GM20431 (cell line): ENCODE measurements around the gene ASB4.

Experiments
- in situ Hi-C: fragments of 300-500 bp; cut with MseI, MboI; formaldehyde crosslinking; loops from one replicate; pipeline ENCODE4 v1.15.0; 2020; ENCODE audit warnings: low sequenced_read_pairs; ENCODE audit not compliant: unreplicated experiment

The ASB4 gene

GRCh38 chr7:95520136-95520535 is 34.4 kb downstream of the ASB4 start:
- in situ Hi-C loops = no loop called here

DNA sequence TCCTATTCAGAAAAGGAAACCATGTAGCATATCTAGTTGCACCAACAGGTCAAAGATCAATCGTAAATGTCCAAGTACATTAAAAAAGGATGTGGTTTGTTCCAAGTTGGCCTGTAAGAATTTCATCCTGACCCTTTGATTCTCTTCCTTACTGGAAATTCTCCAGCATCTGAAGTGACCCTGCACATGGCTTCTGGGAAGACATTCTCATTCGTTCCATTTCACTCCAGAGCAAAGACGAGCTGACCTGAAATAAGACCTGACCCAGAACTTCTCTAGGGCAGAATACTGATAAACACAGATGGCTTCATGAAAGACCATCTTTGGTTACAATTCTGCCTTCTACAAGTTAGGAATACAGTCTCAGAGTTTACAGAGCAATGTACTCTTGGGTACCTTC is 39.8 kb downstream of the ASB4 start:
- in situ Hi-C loops = no loop called here

DNA sequence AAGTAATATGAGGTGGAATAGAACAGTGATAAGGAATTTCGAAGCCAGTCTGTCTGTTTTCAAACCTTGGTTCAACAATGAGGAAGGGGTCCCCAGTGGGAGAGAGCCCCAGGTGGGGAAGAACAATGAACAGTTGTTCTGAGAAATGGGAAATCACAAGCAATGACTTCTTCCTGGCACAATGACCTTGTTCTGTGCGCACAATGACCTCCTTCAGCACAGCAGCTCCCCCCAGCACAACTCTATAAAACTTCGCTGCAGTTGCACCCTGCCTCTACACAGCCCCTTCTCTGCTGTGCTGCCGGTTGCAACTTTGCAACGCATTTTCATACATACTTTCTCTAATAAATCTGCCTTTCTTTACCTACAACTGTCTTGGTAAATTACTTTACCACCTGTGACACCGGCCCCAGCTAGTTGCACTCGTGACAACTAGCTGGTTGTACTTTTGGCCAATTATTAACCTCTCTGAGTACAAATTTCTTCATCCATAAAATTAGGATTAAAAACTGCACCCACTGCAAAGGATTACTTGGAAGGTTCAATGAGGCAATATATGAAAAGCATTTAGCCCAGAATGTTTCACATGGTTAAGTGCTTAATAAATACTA is 40.5 kb downstream of the ASB4 start:
- in situ Hi-C loops = no loop called here

DNA sequence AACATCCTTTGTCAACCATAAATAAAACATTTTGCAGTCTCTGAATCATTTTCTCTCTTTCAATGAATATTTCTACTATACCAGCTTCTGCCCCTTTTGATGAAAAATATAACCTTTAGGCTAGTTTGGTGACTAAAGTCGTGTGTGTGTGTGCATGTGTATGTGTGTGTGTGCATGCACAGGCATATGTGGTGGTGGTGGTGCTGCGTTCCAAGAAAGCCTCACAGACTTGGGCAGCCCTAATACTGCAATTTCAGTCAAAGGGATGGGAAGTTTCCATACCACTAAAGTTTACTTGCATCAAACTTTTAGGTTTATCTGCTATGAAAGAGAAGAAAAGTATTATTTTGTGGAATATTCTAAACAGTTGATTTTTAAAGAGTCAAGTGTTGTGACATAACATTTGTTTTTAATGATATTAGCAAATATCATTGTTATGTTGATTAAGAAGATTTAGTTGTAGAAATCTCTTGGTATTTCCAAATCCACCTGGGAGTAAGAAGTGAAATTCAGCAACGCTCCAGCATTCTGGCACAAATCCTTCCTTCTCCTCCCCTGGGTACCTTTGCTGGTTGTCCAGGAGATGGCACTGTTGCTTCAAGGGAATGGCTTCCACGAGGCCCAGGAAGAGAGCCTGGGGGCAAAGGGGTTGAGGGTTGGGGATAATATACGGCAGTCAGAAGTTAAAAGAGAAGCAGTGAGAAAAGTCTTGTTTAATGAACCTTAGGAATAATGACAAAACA is 41.5 kb downstream of the ASB4 start:
- in situ Hi-C loops = no loop called here

GRCh38 chr7:95527776-95528250 is 42.1 kb downstream of the ASB4 start:
- in situ Hi-C loops = no loop called here

GRCh38 chr7:95529701-95530100 is 44.0 kb downstream of the ASB4 start:
- in situ Hi-C loops = loop anchor here (10.0 kb wide), 1 partner anchor 125 kb away; no protein-coding TSS in a partner anchor

DNA sequence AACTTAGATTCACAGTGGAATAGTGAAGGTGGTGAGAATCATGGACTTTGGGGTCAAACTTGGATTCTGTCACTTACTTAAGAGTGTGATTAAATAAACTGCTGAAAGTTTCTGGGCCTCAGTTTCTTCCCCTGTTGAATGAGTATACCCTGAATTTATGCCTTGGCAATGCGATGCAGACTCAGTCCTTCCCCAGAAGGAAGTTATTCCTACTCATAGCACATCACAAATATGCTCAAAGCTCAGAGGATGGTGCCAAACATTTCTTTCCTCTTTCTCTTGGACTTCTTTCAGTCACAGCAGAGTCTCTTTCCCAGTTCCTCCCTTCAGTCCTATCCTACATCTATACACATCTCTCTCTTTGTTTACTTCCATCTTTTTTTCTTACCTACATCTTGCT is 45.1 kb downstream of the ASB4 start:
- in situ Hi-C loops = loop anchor here (10.0 kb wide), 1 partner anchor 124 kb away; no protein-coding TSS in a partner anchor

DNA sequence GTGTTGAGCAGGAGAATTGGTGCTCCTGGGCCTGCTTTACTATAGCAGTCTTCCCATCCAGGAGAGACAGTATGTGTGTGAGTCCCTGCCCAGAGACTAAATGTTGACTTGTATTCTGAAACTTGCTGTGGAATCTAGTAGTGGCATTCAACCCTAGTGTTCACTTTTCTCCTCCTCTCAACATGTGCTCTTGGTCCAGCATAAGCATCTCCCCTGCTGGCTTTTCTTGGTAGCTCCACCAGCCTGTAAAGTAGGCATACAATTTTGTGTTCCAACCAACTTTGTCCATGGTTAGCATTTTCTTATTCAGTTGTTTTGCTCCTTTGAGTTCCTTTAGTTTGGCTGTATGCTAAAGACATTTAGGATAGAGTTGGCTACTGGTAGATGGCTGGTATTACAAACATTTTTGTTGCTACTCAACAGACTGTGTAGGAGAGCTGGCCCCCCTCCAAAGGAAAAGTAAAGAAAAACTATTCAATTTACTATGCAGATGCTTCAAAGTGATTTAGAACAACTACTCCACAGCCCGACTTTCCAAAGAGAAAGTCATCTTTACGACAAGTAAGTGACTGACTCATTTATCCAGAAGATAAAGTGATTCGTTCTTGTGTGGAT is 46.0 kb downstream of the ASB4 start:
- in situ Hi-C loops = loop anchor here (10.0 kb wide), 1 partner anchor 123 kb away; no protein-coding TSS in a partner anchor

- in situ Hi-C loops = loop anchor here (10.0 kb wide), 1 partner anchor 120 kb away; no protein-coding TSS in a partner anchor
These were observed 49.1 kb downstream of the ASB4 start for GRCh38 chr7:95534796-95535195.

DNA sequence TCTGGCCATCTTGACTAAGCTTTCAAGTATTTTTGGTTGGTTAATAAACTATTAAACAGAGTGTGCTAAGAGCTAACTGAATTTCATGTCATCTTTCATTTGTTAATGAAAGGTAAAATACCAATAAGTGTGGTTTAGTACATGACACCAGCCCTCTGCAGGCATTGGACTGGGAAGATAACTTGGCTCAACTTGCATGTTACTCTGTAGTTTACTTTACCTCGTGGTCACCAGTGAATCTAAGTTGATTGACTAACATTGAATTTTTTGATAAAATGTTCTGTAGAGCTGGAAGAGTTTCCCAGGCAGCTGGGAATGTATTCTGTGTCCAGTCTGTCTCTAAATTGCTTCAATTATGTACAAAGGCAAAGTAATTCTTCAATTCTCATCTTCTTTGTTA is 49.9 kb downstream of the ASB4 start:
- in situ Hi-C loops = loop anchor here (10.0 kb wide), 1 partner anchor 119 kb away; no protein-coding TSS in a partner anchor

DNA sequence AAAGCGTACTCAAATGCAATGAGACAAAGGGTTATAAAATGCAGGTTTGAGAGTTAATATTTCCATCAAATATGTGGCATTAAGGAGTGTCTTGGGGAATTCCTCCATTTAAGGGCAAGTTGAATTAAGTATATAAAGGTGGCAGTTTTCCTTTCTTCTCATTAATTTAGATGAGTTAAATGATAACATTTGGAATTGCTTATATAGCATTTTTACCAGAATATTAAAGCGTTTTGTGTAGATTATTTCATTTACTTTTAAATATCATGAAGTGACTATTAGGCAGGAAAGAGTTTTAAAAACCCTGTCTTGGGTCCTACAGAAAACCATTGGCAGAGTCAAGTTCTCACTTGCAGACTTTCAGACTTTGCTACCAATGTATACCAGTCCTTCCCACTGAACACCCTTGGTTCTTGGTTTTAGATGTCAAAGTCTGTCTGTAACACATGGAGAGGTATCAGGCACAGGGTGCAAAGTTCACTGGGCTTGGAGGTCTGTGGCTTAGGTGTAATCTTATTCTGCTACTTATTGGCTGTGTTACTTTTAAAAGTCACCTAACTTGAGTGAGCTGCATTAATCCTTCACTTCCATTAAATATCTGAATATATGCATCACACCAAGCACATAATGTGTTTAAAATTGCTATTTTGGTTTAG is 51.0 kb downstream of the ASB4 start:
- in situ Hi-C loops = loop anchor here (10.0 kb wide), 1 partner anchor 118 kb away; no protein-coding TSS in a partner anchor

- in situ Hi-C loops = loop anchor here (10.0 kb wide), 1 partner anchor 117 kb away; no protein-coding TSS in a partner anchor
These were observed 51.7 kb downstream of the ASB4 start for GRCh38 chr7:95537468-95537867.

GRCh38 chr7:95539426-95539825 is 53.7 kb downstream of the ASB4 start:
- in situ Hi-C loops = loop anchor here (10.0 kb wide), 1 partner anchor 115 kb away; no protein-coding TSS in a partner anchor

- in situ Hi-C loops = no loop called here
These were observed 54.6 kb downstream of the ASB4 start for GRCh38 chr7:95540366-95540765.

- in situ Hi-C loops = no loop called here
These were observed 57.6 kb downstream of the ASB4 start for GRCh38 chr7:95543312-95543711.

DNA sequence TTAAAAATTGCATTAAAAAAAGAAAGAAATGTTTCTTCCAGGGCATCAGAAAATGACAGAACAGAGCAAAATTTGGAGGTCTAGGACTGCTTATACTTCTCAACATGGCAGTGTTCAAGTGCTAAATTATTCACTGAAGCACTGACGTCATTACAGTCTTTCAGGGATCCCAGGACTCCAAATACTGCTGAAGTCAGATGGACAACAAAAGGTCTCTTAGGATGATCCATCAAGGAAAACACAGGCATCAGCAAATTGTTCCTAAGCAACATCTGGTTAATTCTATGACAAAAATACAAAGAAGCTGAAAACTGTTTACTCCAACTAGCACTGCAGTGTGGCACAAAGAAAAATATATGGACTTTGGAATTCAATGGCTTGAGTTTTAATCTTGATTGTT is 58.4 kb downstream of the ASB4 start:
- in situ Hi-C loops = no loop called here

- in situ Hi-C loops = no loop called here
These were observed 59.4 kb downstream of the ASB4 start for GRCh38 chr7:95545007-95545615.

DNA sequence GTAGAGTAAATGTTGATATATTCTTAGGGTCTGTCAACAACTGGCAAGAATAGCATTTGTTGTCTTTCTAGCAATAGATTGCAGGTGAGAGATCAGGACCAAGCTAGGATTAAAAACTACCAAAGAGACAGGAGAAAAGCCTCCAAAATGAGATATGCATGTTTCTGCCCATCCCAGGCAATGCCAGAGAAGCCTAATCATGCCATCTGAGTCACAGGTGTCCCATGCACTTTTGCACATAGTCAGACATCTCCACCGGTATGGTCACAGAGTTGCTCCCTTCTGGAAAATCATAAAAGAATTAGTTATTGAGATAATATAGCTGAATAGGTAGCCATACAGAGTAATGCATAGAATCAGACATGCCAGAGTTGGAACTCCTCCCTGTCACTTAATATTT is 59.9 kb downstream of the ASB4 start:
- in situ Hi-C loops = no loop called here

DNA sequence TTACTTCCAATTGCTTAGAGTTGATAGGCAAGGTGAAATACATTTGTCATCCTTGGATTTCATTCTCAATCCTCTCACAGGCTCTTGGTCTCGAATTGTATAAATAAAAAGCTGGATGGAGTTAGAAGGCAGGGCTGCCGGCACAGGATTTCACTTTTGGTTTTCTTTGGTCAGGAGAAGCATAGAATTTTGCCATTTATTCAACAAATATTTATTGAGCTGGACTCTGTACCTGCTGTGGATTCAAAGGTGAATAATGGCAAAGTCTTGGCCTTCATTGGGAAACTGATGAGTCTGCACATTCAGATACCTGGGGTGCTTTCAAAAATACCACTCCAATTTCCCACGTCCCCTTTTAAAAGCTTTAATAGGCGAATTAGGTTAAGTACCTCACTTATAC is 60.9 kb downstream of the ASB4 start:
- in situ Hi-C loops = no loop called here
